Neutrophil (primary cell): ENCODE data around the gene PDLIM7.
A peak's percentile ranks its signal among the peaks of the same experiment; 100 is the strongest.

Experiments
- H3K27ac ChIP-seq: fragments of 200-600 bp; sonication (generic); 2 replicates; pipeline ENCODE4 v1.5.1; 2016; ENCODE audit warnings: mild to moderate bottlenecking, moderate library complexity
- H3K27me3 ChIP-seq: fragments of 200-600 bp; sonication (generic); 2 replicates; pipeline ENCODE4 v1.6.0; 2016; ENCODE audit warnings: mild to moderate bottlenecking
- H3K36me3 ChIP-seq: fragments of 200-600 bp; sonication (generic); 2 replicates; pipeline ENCODE4 v1.5.1; 2017
- H3K4me1 ChIP-seq, 2 experiments: fragments of 200-600 bp in 1 of 2; sonication (generic) in 1 of 2; 1 replicate in 1 of 2; 2 replicates in 1 of 2; pipeline versions ENCODE4 v1.5.1 to v1.6.1; 2013 to 2016; ENCODE audit warnings: low read depth in 1 of 2, low read length in 1 of 2, mild to moderate bottlenecking in 1 of 2, moderate library complexity in 1 of 2; ENCODE audit not compliant: control insufficient read depth in 1 of 2, insufficient read depth in 1 of 2
- H3K4me3 ChIP-seq, 2 experiments: fragments of 200-600 bp in 1 of 2; sonication (generic) in 1 of 2; 1 replicate in 1 of 2; 2 replicates in 1 of 2; pipeline ENCODE4 v1.5.1; 2013 to 2016; ENCODE audit warnings: low read depth in 1 of 2, low read length in 1 of 2, mild to moderate bottlenecking in 1 of 2, moderate library complexity in 1 of 2
- H3K9me3 ChIP-seq: fragments of 200-600 bp; sonication (generic); 2 replicates; pipeline ENCODE4 v1.5.1; 2016
- CTCF ChIP-seq: fragments of 200-600 bp; sonication (generic); IDR thresholded peaks from 2 replicates; pipeline ENCODE4 v1.5.1; 2016; ENCODE audit warnings: antibody characterized with exemption

The PDLIM7 gene

GRCh38 chr5:177473443-177474001 is 23.9 kb downstream of the PDLIM7 start, which contains the start of gene DBN1:
Gene DBN1 (minus strand): TSS chr5:177473634. CDS start chr5:177473521, 113 bp downstream.
- Histone ChIP-seq H3K36me3 (peaks cover 13% of the 10 kb centered on the region), H3K4me3 (peak within 1 kb of the TSS; percentile 25 to 64), H3K9me3 (no peaks in the 10 kb centered on the region), H3K4me1 (peaks cover 35 to 56% of the 10 kb centered on the region in 2 experiments), H3K27ac (no peak within 1 kb of the TSS), H3K27me3 (peaks cover 66% of the 10 kb centered on the region)
- no peak for TF ChIP-seq CTCF

GRCh38 chr5:177472460-177473442 is 24.7 kb downstream of the PDLIM7 start:
- Histone ChIP-seq H3K36me3 (peaks cover 6% of the 10 kb centered on the region), H3K9me3 (no peaks in the 10 kb centered on the region), H3K27me3 (peaks cover 66% of the 10 kb centered on the region), H3K27ac (no peak overlapping the region), H3K4me1 (peaks cover 27 to 49% of the 10 kb centered on the region in 2 experiments), H3K4me3 (peak overlapping the region; percentile 25 to 64)
- TF ChIP-seq CTCF: no peak

- Histone ChIP-seq H3K4me1 (peaks cover 25 to 47% of the 10 kb centered on the region in 2 experiments), H3K27ac (no peak overlapping the region)
Measured at GRCh38 chr5:177471610-177472356, 25.6 kb downstream of the PDLIM7 start.

GRCh38 chr5:177470759-177471536 is 26.5 kb downstream of the PDLIM7 start:
- Histone ChIP-seq H3K36me3 (no peaks in the 10 kb centered on the region), H3K4me3 (no peak overlapping the region), H3K9me3 (no peaks in the 10 kb centered on the region), H3K27ac (no peak overlapping the region), H3K27me3 (peaks cover 66% of the 10 kb centered on the region), H3K4me1 (peaks cover 25 to 47% of the 10 kb centered on the region in 2 experiments)
- TF ChIP-seq CTCF: no peak

More at GRCh38 chr5:177471610-177472356, 25.6 kb downstream of the PDLIM7 start:
- no peak overlapping the region for H3K4me3 ChIP-seq
- peaks cover 66% of the 10 kb centered on the region for H3K27me3 ChIP-seq
- no peak for TF ChIP-seq CTCF
- no peaks in the 10 kb centered on the region for H3K36me3 ChIP-seq
- H3K9me3 ChIP-seq: no peaks in the 10 kb centered on the region
